ENCODE measurements around the gene PRRT3.
A peak's percentile ranks its signal among the peaks of the same experiment; 100 is the strongest.

PRRT3 gene

GRCh38 chr3:9918261-9919038 is 33.8 kb downstream of the PRRT3 start:
- DNase-seq (ENCODE audit: extremely low spot score), result no peak
- TF ChIP-seq BHLHE40 (IDR thresholded peaks at IDR 0.05; ENCODE audit: borderline replicate concordance), result no peak
- no peak for TF ChIP-seq ARNT (IDR thresholded peaks at IDR 0.05)
- TF ChIP-seq HDGF (IDR thresholded peaks at IDR 0.05; ENCODE audit: borderline replicate concordance), result no peak
- TF ChIP-seq TARDBP (IDR thresholded peaks at IDR 0.05), result no peak
- TF ChIP-seq LEF1 (IDR thresholded peaks at IDR 0.05; ENCODE audit: borderline replicate concordance), result no peak
- no peak for TF ChIP-seq L3MBTL2 (conservative IDR thresholded peaks at IDR 0.05)
- no peak for TF ChIP-seq NFRKB (IDR thresholded peaks at IDR 0.05)
- TF ChIP-seq ELF4 (IDR thresholded peaks at IDR 0.05), result no peak
- TF ChIP-seq PKNOX1 (IDR thresholded peaks at IDR 0.05), result no peak
- no peak for TF ChIP-seq FOXA1 (IDR thresholded peaks at IDR 0.05)
- TF ChIP-seq SP1 (IDR thresholded peaks at IDR 0.05), result no peak
- no peak for TF ChIP-seq ZNF384 (IDR thresholded peaks at IDR 0.05)
- TF ChIP-seq SUZ12 (IDR thresholded peaks at IDR 0.05), result no peak
- TF ChIP-seq CTBP1 (IDR thresholded peaks at IDR 0.05; ENCODE audit: borderline replicate concordance), result no peak
- ChIA-PET POLR2A (interaction anchor here (1.0 to 1.2 kb wide), 2 partner anchors 14 to 15 kb away, joined by 3 to 4 read pairs; partner anchors contain the start of gene CRELD1), CTCF (no interaction called here)

GRCh38 chr3:9917820-9918219 is 34.4 kb downstream of the PRRT3 start:
- no peak for DNase-seq (ENCODE audit: extremely low spot score)
- POLR2A ChIA-PET, result interaction anchor here (1.0 to 1.2 kb wide), 2 partner anchors 15 to 16 kb away, joined by 3 to 4 read pairs; partner anchors contain the start of gene CRELD1
- CTCF ChIA-PET, result no interaction called here
- TF ChIP-seq TARDBP (IDR thresholded peaks at IDR 0.05), result no peak
- TF ChIP-seq L3MBTL2 (conservative IDR thresholded peaks at IDR 0.05), result no peak
- TF ChIP-seq HDGF (IDR thresholded peaks at IDR 0.05; ENCODE audit: borderline replicate concordance), result no peak
- no peak for TF ChIP-seq ARNT (IDR thresholded peaks at IDR 0.05)
- no peak for TF ChIP-seq ELF4 (IDR thresholded peaks at IDR 0.05)
- no peak for TF ChIP-seq BHLHE40 (IDR thresholded peaks at IDR 0.05; ENCODE audit: borderline replicate concordance)
- no peak for TF ChIP-seq NFRKB (IDR thresholded peaks at IDR 0.05)
- TF ChIP-seq FOXA1 (IDR thresholded peaks at IDR 0.05), result no peak
- TF ChIP-seq ZNF384 (IDR thresholded peaks at IDR 0.05), result no peak
- no peak for TF ChIP-seq CTBP1 (IDR thresholded peaks at IDR 0.05; ENCODE audit: borderline replicate concordance)
- no peak for TF ChIP-seq PKNOX1 (IDR thresholded peaks at IDR 0.05)
- TF ChIP-seq SUZ12 (IDR thresholded peaks at IDR 0.05), result no peak
- TF ChIP-seq SP1 (IDR thresholded peaks at IDR 0.05), result no peak
- TF ChIP-seq FOXK2 (IDR thresholded peaks at IDR 0.05), result no peak
- TF ChIP-seq LEF1 (IDR thresholded peaks at IDR 0.05; ENCODE audit: borderline replicate concordance), result no peak
- no peak for TF ChIP-seq FOXM1 (IDR thresholded peaks at IDR 0.05; ENCODE audit: borderline replicate concordance)

- peak; percentile 80 for DNase-seq (ENCODE audit: extremely low spot score)
- ChIA-PET POLR2A (interaction anchor here (1.2 to 1.5 kb wide), 2 partner anchors 13 to 16 kb away, joined by 3 to 6 read pairs; partner anchors contain the start of gene CRELD1), CTCF (no interaction called here)
- TF ChIP-seq L3MBTL2 (conservative IDR thresholded peaks at IDR 0.05) (no peak), HDGF (IDR thresholded peaks at IDR 0.05; ENCODE audit: borderline replicate concordance) (no peak), BHLHE40 (IDR thresholded peaks at IDR 0.05; ENCODE audit: borderline replicate concordance) (no peak), NFRKB (IDR thresholded peaks at IDR 0.05) (no peak), ELF4 (IDR thresholded peaks at IDR 0.05) (no peak), FOXM1 (IDR thresholded peaks at IDR 0.05; ENCODE audit: borderline replicate concordance) (no peak)
Measured at GRCh38 chr3:9916734-9917680, 35.2 kb downstream of the PRRT3 start, which contains the start of gene IL17RC. Gene IL17RC, plus strand, starts transcription at chr3:9917098. Its CDS starts 218 bp downstream, at chr3:9917316.

- CTCF ChIA-PET, result no interaction called here
- TF ChIP-seq LEF1 (IDR thresholded peaks at IDR 0.05; ENCODE audit: borderline replicate concordance) (no peak), SUZ12 (IDR thresholded peaks at IDR 0.05) (no peak), TARDBP (IDR thresholded peaks at IDR 0.05) (no peak), FOXA1 (IDR thresholded peaks at IDR 0.05) (no peak), ELF4 (IDR thresholded peaks at IDR 0.05) (no peak), HDGF (IDR thresholded peaks at IDR 0.05; ENCODE audit: borderline replicate concordance) (no peak), ZNF384 (IDR thresholded peaks at IDR 0.05) (no peak), NFRKB (IDR thresholded peaks at IDR 0.05) (no peak), PKNOX1 (IDR thresholded peaks at IDR 0.05) (no peak), ARNT (IDR thresholded peaks at IDR 0.05) (no peak), L3MBTL2 (conservative IDR thresholded peaks at IDR 0.05) (no peak), CTBP1 (IDR thresholded peaks at IDR 0.05; ENCODE audit: borderline replicate concordance) (no peak)
- POLR2A ChIA-PET, result interaction anchor here (0.8 to 1.5 kb wide), 3 partner anchors 12 to 30 kb away, joined by 3 to 6 read pairs (median 3); partner anchors contain the start of gene CRELD1
- no peak for DNase-seq (ENCODE audit: extremely low spot score)
Measured at GRCh38 chr3:9916346-9916733, 35.9 kb downstream of the PRRT3 start.

All from HEK293T (cell line).